Astrocyte (in vitro differentiated cells and primary cell): Measurements from ENCODE around the gene TRPM3. TPM values are rescaled to one million over a fixed set of nuclear protein-coding genes. Genes with fewer than 3 reads are reported as not detected.

Source experiments
- DNase-seq: peaks from one replicate; pipeline ENCODE4 v3.0.0-alpha.2; 2010; ENCODE audit warnings: low read depth
- FAIRE-seq: peaks from 2 replicates; lab custom pipeline; 2011; peaks lifted over from hg19 to GRCh38; lab: Jason Lieb, UNC
- H2AFZ ChIP-seq: 2 replicates; pipeline ENCODE4 v1.6.0; 2012; ENCODE audit warnings: low read depth, low read length, inconsistent platforms
- H3K27ac ChIP-seq: 2 replicates; pipeline ENCODE4 v1.5.1; 2011; ENCODE audit warnings: low read depth, low read length, inconsistent platforms
- H3K27me3 ChIP-seq: 2 replicates; pipeline ENCODE4 v1.6.0; 2011; ENCODE audit warnings: low read length, inconsistent platforms; ENCODE audit not compliant: insufficient read depth
- H3K36me3 ChIP-seq: 2 replicates; pipeline ENCODE4 v1.5.1; 2011; ENCODE audit warnings: low read length, inconsistent platforms; ENCODE audit not compliant: insufficient read depth
- H3K4me1 ChIP-seq: 2 replicates; pipeline ENCODE4 v1.5.1; 2011; ENCODE audit warnings: low read length, inconsistent platforms; ENCODE audit not compliant: insufficient read depth
- H3K4me2 ChIP-seq: 2 replicates; pipeline ENCODE4 v1.6.0; 2012; ENCODE audit warnings: low read length, inconsistent platforms
- H3K4me3 ChIP-seq: 2 replicates; pipeline ENCODE4 v1.5.1; 2011; ENCODE audit warnings: low read depth, mild to moderate bottlenecking, low read length, inconsistent platforms; ENCODE audit not compliant: insufficient read depth
- H3K79me2 ChIP-seq: 2 replicates; pipeline ENCODE4 v1.6.0; 2012; ENCODE audit warnings: mild to moderate bottlenecking, low read length, inconsistent platforms; ENCODE audit not compliant: insufficient read depth
- H3K9ac ChIP-seq: 2 replicates; pipeline ENCODE4 v1.6.0; 2012; ENCODE audit warnings: mild to moderate bottlenecking, low read length, inconsistent platforms
- H3K9me3 ChIP-seq: 2 replicates; pipeline ENCODE4 v1.5.1; 2012; ENCODE audit warnings: low read depth, mild to moderate bottlenecking, low read length, inconsistent platforms; ENCODE audit not compliant: insufficient read depth
- H4K20me1 ChIP-seq: 2 replicates; pipeline ENCODE4 v1.6.0; 2012; ENCODE audit warnings: low read length, inconsistent platforms; ENCODE audit not compliant: insufficient read depth
- H3K27ac Mint-ChIP-seq: one replicate; pipeline ENCODE4 v1.8.0; 2021; ENCODE audit warnings: mild to moderate bottlenecking, mixed read lengths; ENCODE audit not compliant: unreplicated experiment
- H3K27me3 Mint-ChIP-seq: one replicate; pipeline ENCODE4 v1.8.0; 2021; ENCODE audit warnings: low read depth, mixed read lengths; ENCODE audit not compliant: unreplicated experiment
- H3K36me3 Mint-ChIP-seq: one replicate; pipeline ENCODE4 v1.8.0; 2021; ENCODE audit warnings: low read depth, mixed read lengths; ENCODE audit not compliant: unreplicated experiment
- H3K4me1 Mint-ChIP-seq: one replicate; pipeline ENCODE4 v1.8.0; 2021; ENCODE audit warnings: low read depth, mixed read lengths; ENCODE audit not compliant: unreplicated experiment
- H3K4me3 Mint-ChIP-seq: one replicate; pipeline ENCODE4 v1.8.0; 2021; ENCODE audit warnings: mild to moderate bottlenecking, moderate library complexity, mixed read lengths; ENCODE audit not compliant: unreplicated experiment
- H3K9me3 Mint-ChIP-seq: one replicate; pipeline ENCODE4 v1.8.0; 2021; ENCODE audit warnings: mild to moderate bottlenecking, mixed read lengths; ENCODE audit not compliant: unreplicated experiment
- EZH2 ChIP-seq: IDR thresholded peaks from 2 replicates; pipeline ENCODE4 v1.6.1; 2012; ENCODE audit warnings: mild to moderate bottlenecking, low read length, inconsistent platforms; ENCODE audit not compliant: insufficient read depth
- total RNA-seq: library from RNA; stranded (reverse); gene quantifications from 2 replicates; pipeline ENCODE4 v1.2.1, GENCODE V29; 2021
- TF ChIP-seq, protein P1 (sequence below): IDR thresholded peaks from 2 replicates; pipeline ENCODE4 v1.5.1; 2011; ENCODE audit warnings: low read depth, mild to moderate bottlenecking, inconsistent platforms, low read length, moderate library complexity; ENCODE audit not compliant: insufficient read depth

Gene TRPM3
- total RNA-seq, 1 donor from 2014 or later, result 0.14 TPM

DNA sequence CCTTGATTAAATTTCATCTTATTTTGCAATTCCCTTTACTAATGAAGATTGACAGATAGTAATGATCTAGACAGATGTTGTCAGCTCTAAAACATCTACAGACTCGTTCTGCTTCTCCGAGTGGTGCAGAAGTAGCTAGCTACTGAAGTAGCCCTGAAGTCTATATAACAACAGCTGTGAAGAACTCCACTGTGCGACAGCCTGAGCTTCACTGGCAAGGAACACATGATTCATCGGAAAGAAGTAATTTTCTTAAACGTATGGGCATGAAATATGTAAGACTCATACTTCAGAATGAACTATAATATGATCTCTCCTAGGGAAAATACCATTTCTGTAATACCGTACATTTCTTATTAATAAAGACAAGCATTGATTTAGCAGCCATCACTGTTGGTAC, 96.2 kb downstream of the TRPM3 start:
- H3K27me3 Mint-ChIP-seq, result no peaks in the 10 kb centered on the region
- no peaks in the 10 kb centered on the region for H3K36me3 ChIP-seq
- no peak overlapping the region for H3K27ac ChIP-seq
- TF ChIP-seq EZH2, result no peak
- TF ChIP-seq, protein P1, sequence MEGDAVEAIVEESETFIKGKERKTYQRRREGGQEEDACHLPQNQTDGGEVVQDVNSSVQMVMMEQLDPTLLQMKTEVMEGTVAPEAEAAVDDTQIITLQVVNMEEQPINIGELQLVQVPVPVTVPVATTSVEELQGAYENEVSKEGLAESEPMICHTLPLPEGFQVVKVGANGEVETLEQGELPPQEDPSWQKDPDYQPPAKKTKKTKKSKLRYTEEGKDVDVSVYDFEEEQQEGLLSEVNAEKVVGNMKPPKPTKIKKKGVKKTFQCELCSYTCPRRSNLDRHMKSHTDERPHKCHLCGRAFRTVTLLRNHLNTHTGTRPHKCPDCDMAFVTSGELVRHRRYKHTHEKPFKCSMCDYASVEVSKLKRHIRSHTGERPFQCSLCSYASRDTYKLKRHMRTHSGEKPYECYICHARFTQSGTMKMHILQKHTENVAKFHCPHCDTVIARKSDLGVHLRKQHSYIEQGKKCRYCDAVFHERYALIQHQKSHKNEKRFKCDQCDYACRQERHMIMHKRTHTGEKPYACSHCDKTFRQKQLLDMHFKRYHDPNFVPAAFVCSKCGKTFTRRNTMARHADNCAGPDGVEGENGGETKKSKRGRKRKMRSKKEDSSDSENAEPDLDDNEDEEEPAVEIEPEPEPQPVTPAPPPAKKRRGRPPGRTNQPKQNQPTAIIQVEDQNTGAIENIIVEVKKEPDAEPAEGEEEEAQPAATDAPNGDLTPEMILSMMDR, result no peak
- H3K27ac Mint-ChIP-seq, result no peak overlapping the region
- H3K4me3 ChIP-seq, result no peak overlapping the region
- H3K4me3 Mint-ChIP-seq, result no peak overlapping the region
- FAIRE-seq (no peak), DNase-seq (no peak)
- H3K4me1 ChIP-seq, result no peaks in the 10 kb centered on the region
- H3K9me3 ChIP-seq, result no peaks in the 10 kb centered on the region
- H3K79me2 ChIP-seq, result no peaks in the 10 kb centered on the region
- no peak overlapping the region for H3K9ac ChIP-seq
- H3K9me3 Mint-ChIP-seq, result no peaks in the 10 kb centered on the region
- peaks cover 3% of the 10 kb centered on the region for H3K4me1 Mint-ChIP-seq
- H3K27me3 ChIP-seq, result no peaks in the 10 kb centered on the region
- H3K4me2 ChIP-seq, result no peak overlapping the region
- H4K20me1 ChIP-seq, result no peaks in the 10 kb centered on the region
- no peaks in the 10 kb centered on the region for H3K36me3 Mint-ChIP-seq
- no peak overlapping the region for H2AFZ ChIP-seq

DNA sequence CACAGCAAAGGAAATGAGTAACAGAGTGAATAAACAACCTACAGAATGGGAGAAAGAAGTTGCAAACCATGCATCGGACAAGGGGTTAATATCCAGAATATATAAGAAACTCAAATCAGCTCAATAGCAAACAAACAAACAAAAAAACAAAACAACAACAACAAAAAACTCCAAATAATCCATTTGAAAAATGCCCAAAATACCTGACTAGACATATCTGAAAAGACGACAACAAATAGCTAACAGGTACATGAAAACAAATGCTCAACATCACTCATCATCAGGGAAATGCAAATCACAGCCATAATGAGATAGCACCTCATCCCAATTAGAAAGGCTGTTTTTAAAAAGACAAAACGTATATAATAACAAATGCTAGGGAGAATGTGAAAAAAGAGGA, 111.2 kb downstream of the TRPM3 start:
- H3K9me3 ChIP-seq, result no peaks in the 10 kb centered on the region
- no peak overlapping the region for H3K4me3 ChIP-seq
- H3K27me3 ChIP-seq, result no peaks in the 10 kb centered on the region
- no peak overlapping the region for H2AFZ ChIP-seq
- no peaks in the 10 kb centered on the region for H3K36me3 Mint-ChIP-seq
- no peaks in the 10 kb centered on the region for H3K9me3 Mint-ChIP-seq
- no peak overlapping the region for H3K27ac ChIP-seq
- TF ChIP-seq, protein P1, result no peak
- no peak for TF ChIP-seq EZH2
- DNase-seq (no peak), FAIRE-seq (no peak)
- no peak overlapping the region for H3K9ac ChIP-seq
- no peaks in the 10 kb centered on the region for H4K20me1 ChIP-seq
- H3K79me2 ChIP-seq, result no peaks in the 10 kb centered on the region
- H3K4me1 Mint-ChIP-seq, result no peaks in the 10 kb centered on the region
- H3K27me3 Mint-ChIP-seq, result no peaks in the 10 kb centered on the region
- H3K4me2 ChIP-seq, result no peak overlapping the region
- no peaks in the 10 kb centered on the region for H3K36me3 ChIP-seq
- no peak overlapping the region for H3K27ac Mint-ChIP-seq
- no peaks in the 10 kb centered on the region for H3K4me1 ChIP-seq
- H3K4me3 Mint-ChIP-seq, result no peak overlapping the region

DNA sequence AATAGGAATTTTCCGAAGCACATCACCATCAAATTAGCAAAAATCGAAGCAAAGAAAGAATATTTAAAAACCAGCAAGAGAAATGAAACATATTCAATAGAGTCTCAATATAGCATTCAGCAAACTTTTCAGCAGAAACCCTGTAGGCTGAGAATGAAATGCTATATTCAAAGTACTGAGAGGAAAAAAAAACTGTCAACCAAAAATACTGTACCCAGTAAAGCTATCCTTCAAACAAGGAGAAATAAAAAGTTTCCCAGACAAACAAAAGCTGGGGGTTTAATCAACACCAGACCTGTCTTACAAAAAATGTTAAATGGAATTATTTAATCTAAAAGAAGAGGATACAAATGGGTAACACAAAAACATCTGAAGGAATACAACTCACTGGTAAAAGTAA, 116.0 kb downstream of the TRPM3 start:
- Histone ChIP-seq H3K79me2 (no peaks in the 10 kb centered on the region), H4K20me1 (no peaks in the 10 kb centered on the region), H2AFZ (no peak overlapping the region), H3K36me3 (no peaks in the 10 kb centered on the region), H3K4me3 (no peak overlapping the region), H3K27me3 (no peaks in the 10 kb centered on the region), H3K4me2 (no peak overlapping the region), H3K27ac (no peak overlapping the region), H3K9me3 (peaks cover 6% of the 10 kb centered on the region), H3K9ac (no peak overlapping the region), H3K4me1 (no peaks in the 10 kb centered on the region)
- Mint-ChIP-seq H3K4me3 (no peak overlapping the region), H3K36me3 (no peaks in the 10 kb centered on the region), H3K27me3 (no peaks in the 10 kb centered on the region), H3K9me3 (peaks cover 4% of the 10 kb centered on the region), H3K4me1 (no peaks in the 10 kb centered on the region), H3K27ac (no peak overlapping the region)
- no peak for DNase-seq
- TF ChIP-seq, protein P1, result no peak
- no peak for TF ChIP-seq EZH2
- no peak for FAIRE-seq
